Measurements from ENCODE around the gene BCAR1.
"Not testable (repeated sequence)": the region's sequence is repeated elsewhere in the genome, so short reads cannot be mapped to it uniquely, and the experiment has no call there.

BCAR1 gene

GRCh38 chr16:75226550-75227360 lies 24.7 kb downstream of the BCAR1 start:
- DNase-seq (ENCODE audit: low read depth, low spot score), result no peak
- Histone ChIP-seq H3K27ac (no peak overlapping the region), H3K9me3 (ENCODE audit: low read depth, low read length) (no peaks in the 10 kb centered on the region), H3K36me3 (ENCODE audit: insufficient read depth, low read length) (no peaks in the 10 kb centered on the region), H3K4me3 (no peak overlapping the region), H3K9ac (ENCODE audit: insufficient read length) (no peak overlapping the region)
- no peak for TF ChIP-seq FOXP2 (optimal IDR thresholded peaks at IDR 0.05; ENCODE audit: control extremely low read depth, extremely low read length, insufficient read depth)
- no peak for TF ChIP-seq EZH2 (IDR thresholded peaks at IDR 0.05)
- no peak for TF ChIP-seq POLR2AphosphoS5 (IDR thresholded peaks at IDR 0.05; ENCODE audit: borderline replicate concordance, low read depth, low read length)

DNA sequence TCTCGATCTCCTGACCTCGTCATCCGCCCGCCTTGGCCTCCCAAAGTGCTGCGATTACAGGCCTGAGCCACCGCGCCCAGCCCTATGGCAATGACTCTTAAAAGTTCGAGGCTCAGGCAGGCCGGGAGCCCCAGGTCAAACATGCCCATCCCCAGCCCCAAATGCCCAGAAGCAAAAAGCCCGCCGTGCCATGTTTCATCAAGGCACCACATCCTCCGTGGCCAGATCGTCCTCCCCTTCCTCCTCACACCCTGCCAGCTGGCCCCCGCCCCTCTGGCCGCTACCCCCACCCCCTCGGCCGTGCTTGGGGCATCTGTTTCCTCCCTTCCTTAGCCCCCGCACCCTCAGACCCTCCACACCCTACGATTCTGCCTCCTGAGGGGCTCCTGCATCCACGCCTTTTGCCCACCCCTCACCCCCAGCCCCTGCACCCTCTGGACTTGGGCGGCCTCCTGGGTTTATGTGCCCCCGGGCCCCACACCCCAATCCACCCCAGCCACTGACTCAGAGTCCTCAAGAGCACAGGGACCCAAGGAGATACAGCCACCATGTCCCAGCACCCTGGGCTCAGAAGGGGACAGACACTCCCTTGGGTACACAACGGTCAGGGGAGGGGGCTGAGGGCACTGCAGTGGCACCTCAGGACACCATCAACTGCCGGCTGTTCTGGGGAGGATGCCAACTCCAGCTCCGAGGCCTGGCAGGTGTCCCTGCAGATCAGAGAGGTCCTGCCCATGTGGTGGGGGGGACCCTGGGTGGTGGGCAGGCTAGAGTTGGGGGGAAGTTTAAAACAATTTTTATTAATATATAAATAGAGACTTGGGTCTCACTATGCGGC lies 25.5 kb downstream of the BCAR1 start:
- no peak overlapping the region for H3K4me3 ChIP-seq
- no peaks in the 10 kb centered on the region for H3K9me3 ChIP-seq (ENCODE audit: low read depth, low read length)
- no peak overlapping the region for H3K27ac ChIP-seq
- TF ChIP-seq POLR2AphosphoS5 (IDR thresholded peaks at IDR 0.05; ENCODE audit: borderline replicate concordance, low read depth, low read length), result no peak
- H3K36me3 ChIP-seq (ENCODE audit: insufficient read depth, low read length), result no peaks in the 10 kb centered on the region
- DNase-seq (ENCODE audit: low read depth, low spot score), result no peak
- H3K9ac ChIP-seq (ENCODE audit: insufficient read length), result no peak overlapping the region

DNA sequence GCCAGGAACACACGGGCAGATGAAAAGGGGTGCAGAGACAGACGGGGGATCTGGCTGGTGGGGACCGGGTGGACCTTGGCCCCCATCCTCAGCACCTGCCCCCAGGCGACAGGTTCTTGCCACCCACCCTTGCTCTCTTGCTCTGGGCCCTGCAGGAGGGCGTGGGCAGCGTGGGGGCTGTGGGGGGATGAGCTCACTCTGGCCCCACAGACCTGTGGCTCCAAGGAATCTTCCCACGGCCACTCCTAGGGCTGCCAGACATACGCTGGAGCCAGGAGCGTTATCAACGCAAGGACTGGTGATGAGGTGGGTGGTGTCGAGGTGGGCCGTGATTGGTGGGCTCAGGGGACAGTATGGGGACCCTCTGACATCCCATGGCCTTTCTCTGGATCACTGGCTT lies 26.3 kb downstream of the BCAR1 start:
- TF ChIP-seq EZH2 (IDR thresholded peaks at IDR 0.05) (no peak), FOXP2 (optimal IDR thresholded peaks at IDR 0.05; ENCODE audit: control extremely low read depth, extremely low read length, insufficient read depth) (no peak), POLR2AphosphoS5 (IDR thresholded peaks at IDR 0.05; ENCODE audit: borderline replicate concordance, low read depth, low read length) (no peak)
- Histone ChIP-seq H3K36me3 (ENCODE audit: insufficient read depth, low read length) (no peaks in the 10 kb centered on the region), H3K9ac (ENCODE audit: insufficient read length) (no peak overlapping the region), H3K4me3 (no peak overlapping the region), H3K9me3 (ENCODE audit: low read depth, low read length) (no peaks in the 10 kb centered on the region), H3K27ac (no peak overlapping the region)
- DNase-seq (ENCODE audit: low read depth, low spot score), result no peak

DNA sequence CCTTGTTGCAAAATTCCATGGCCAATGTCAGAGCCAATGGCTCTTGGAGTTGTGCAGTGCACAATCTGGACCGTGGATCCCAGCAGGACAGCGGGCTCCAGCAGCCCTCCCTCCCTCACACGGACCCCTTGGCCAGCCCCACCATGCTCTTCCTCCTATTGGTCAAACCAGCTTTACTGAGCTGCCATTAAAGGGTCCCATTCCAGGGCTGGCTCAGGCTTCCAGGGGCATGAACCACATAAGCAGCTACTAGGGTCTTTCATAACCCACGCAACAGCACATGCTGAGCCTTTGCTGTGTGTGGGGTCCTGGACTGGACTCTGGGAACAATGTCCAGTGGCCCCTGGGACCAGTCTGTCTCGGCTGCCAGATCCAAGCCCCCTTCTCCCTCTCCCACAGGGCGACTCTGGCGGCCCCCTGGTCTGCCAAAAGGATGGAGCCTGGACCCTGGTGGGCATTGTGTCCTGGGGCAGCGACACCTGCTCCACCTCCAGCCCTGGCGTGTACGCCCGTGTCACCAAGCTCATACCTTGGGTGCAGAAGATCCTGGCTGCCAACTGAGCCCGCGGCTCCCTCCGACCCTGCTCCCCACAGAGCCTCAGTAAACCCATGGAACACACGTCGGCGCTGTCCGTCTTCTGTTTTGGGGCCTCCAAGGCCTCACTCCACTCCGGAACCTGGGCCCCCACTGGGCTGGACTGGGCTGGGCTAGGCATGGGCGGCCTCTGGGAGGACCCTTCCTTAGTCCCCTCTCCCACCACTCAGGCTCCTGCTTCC lies 26.9 kb downstream of the BCAR1 start:
- DNase-seq (ENCODE audit: low read depth, low spot score), result no peak
- H3K4me3 ChIP-seq, result no peak overlapping the region
- H3K9me3 ChIP-seq (ENCODE audit: low read depth, low read length), result no peaks in the 10 kb centered on the region
- no peaks in the 10 kb centered on the region for H3K36me3 ChIP-seq (ENCODE audit: insufficient read depth, low read length)
- no peak overlapping the region for H3K9ac ChIP-seq (ENCODE audit: insufficient read length)
- no peak overlapping the region for H3K27ac ChIP-seq
- no peak for TF ChIP-seq FOXP2 (optimal IDR thresholded peaks at IDR 0.05; ENCODE audit: control extremely low read depth, extremely low read length, insufficient read depth)
- no peak for TF ChIP-seq POLR2AphosphoS5 (IDR thresholded peaks at IDR 0.05; ENCODE audit: borderline replicate concordance, low read depth, low read length)
- TF ChIP-seq EZH2 (IDR thresholded peaks at IDR 0.05), result no peak

DNA sequence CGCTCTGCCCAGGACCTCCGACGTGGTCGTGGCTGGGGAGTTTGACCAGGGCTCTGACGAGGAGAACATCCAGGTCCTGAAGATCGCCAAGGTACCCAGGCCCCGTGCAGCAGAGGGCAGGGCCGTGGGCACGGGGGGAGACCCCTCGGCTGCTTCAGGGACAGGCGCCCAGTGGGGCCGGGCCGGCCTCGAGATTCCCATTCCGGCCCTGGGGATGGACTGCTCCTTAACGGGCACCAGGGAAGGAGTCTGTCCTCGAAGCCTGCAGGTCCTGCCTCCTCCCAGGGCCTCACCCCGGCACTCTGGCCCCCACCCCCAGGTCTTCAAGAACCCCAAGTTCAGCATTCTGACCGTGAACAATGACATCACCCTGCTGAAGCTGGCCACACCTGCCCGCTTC lies 28.3 kb downstream of the BCAR1 start:
- not testable (repeated sequence) for H3K9me3 ChIP-seq (ENCODE audit: low read depth, low read length); H3K36me3 ChIP-seq (ENCODE audit: insufficient read depth, low read length); H3K9ac ChIP-seq (ENCODE audit: insufficient read length); H3K27ac ChIP-seq; DNase-seq (ENCODE audit: low read depth, low spot score); H3K4me3 ChIP-seq

DNA sequence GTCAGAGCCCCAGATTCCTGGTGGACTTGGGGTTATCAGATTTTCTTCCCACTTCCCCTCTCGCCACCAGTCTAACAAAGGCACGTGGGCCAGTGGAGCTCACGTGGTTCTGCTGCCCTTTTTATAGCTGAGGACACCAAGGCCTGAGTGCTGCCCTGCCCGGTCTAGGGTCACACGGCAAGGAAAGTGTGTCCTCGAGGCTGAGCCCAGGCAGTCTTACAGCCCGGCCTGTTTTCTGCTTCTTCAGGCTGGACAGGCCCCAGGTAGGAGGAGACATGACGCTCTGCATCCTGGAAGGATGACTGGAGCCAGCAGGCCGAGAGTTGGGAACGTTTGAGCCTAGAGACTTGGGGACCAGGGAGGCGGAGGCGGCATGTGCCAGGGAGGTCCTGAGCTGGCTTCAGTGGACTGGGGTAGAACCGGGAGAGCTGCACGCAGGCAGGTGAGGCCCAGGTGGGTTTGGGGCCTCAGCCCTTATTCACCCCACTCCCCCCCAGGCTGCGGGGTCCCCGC lies 29.1 kb downstream of the BCAR1 start:
- Histone ChIP-seq H3K4me3 (no peak overlapping the region), H3K9ac (ENCODE audit: insufficient read length) (no peak overlapping the region), H3K9me3 (ENCODE audit: low read depth, low read length) (no peaks in the 10 kb centered on the region), H3K36me3 (ENCODE audit: insufficient read depth, low read length) (no peaks in the 10 kb centered on the region), H3K27ac (no peak overlapping the region)
- DNase-seq (ENCODE audit: low read depth, low spot score), result no peak
- TF ChIP-seq EZH2 (IDR thresholded peaks at IDR 0.05) (no peak), POLR2AphosphoS5 (IDR thresholded peaks at IDR 0.05; ENCODE audit: borderline replicate concordance, low read depth, low read length) (no peak), FOXP2 (optimal IDR thresholded peaks at IDR 0.05; ENCODE audit: control extremely low read depth, extremely low read length, insufficient read depth) (no peak)

DNA sequence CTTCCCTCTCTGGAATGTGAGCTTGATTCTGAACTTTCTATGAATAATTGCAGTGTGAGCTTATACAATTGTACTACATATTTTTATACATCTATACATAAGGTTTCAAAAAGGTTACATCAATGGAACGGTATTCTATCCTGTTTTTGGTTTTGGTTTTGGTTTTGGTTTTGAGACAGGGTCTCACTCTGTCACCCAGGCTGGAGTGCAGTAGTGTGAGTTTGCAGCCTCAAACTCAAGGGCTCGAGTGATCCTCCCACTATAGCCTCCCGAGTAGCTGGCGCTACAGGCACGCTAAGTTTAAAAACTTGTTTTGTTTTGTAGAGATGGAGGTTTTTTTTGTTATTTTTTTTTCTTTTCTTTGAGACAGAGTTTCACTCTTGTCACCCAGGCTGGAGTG lies 31.6 kb downstream of the BCAR1 start:
- no peak for DNase-seq (ENCODE audit: low read depth, low spot score)
- H3K9me3 ChIP-seq (ENCODE audit: low read depth, low read length), result no peaks in the 10 kb centered on the region
- H3K36me3 ChIP-seq (ENCODE audit: insufficient read depth, low read length), result no peaks in the 10 kb centered on the region
- no peak overlapping the region for H3K9ac ChIP-seq (ENCODE audit: insufficient read length)
- H3K27ac ChIP-seq, result no peak overlapping the region
- H3K4me3 ChIP-seq, result no peak overlapping the region
- TF ChIP-seq FOXP2 (optimal IDR thresholded peaks at IDR 0.05; ENCODE audit: control extremely low read depth, extremely low read length, insufficient read depth) (no peak), POLR2AphosphoS5 (IDR thresholded peaks at IDR 0.05; ENCODE audit: borderline replicate concordance, low read depth, low read length) (no peak), EZH2 (IDR thresholded peaks at IDR 0.05) (no peak)

DNA sequence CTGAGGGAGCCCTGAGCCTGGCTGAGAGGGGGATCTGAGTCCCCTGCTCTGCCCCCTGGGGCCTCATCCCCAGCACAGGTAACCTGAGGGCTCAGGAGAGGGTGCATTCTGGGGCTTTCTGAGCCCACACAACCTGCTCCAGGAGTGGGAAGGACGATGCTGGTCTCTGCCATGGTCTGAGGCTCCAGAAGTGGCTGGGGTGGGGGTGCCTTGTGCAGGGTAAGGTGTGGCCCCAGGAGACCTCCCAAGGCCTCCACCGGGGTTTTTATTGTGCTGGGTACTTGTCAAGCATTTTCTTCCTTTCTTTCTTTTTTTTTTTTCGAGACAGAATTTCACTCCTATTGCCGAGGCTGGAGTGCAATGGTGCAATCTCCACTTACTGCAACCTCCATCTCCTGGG lies 32.3 kb downstream of the BCAR1 start:
- no peak overlapping the region for H3K4me3 ChIP-seq
- H3K27ac ChIP-seq, result no peak overlapping the region
- no peak for DNase-seq (ENCODE audit: low read depth, low spot score)
- H3K9ac ChIP-seq (ENCODE audit: insufficient read length), result no peak overlapping the region
- H3K36me3 ChIP-seq (ENCODE audit: insufficient read depth, low read length), result no peaks in the 10 kb centered on the region
- TF ChIP-seq POLR2AphosphoS5 (IDR thresholded peaks at IDR 0.05; ENCODE audit: borderline replicate concordance, low read depth, low read length) (no peak), EZH2 (IDR thresholded peaks at IDR 0.05) (no peak), FOXP2 (optimal IDR thresholded peaks at IDR 0.05; ENCODE audit: control extremely low read depth, extremely low read length, insufficient read depth) (no peak)
- no peaks in the 10 kb centered on the region for H3K9me3 ChIP-seq (ENCODE audit: low read depth, low read length)
